NT2/D1 (cell line): ENCODE results near the gene FBXO42.

Source experiments
- DNase-seq: peaks from one replicate; pipeline ENCODE4 v3.0.0-alpha.2; 2011; ENCODE audit warnings: low read depth, low spot score
- H3K27me3 ChIP-seq: 2 replicates; pipeline ENCODE4 v1.6.0; 2011; ENCODE audit warnings: mild to moderate bottlenecking; ENCODE audit not compliant: insufficient read length, insufficient read depth
- H3K36me3 ChIP-seq: 2 replicates; pipeline ENCODE4 v1.6.1; 2011; ENCODE audit warnings: mild to moderate bottlenecking, low read length, mixed read lengths; ENCODE audit not compliant: insufficient read depth, insufficient read length
- H3K4me1 ChIP-seq: 2 replicates; pipeline ENCODE4 v1.5.1; 2011; ENCODE audit not compliant: insufficient read depth, insufficient read length
- H3K4me3 ChIP-seq: 2 replicates; pipeline ENCODE4 v1.5.1; 2011; ENCODE audit warnings: low read depth; ENCODE audit not compliant: insufficient read length
- H3K9ac ChIP-seq: 2 replicates; pipeline ENCODE4 v1.6.0; 2011; ENCODE audit warnings: low read depth; ENCODE audit not compliant: insufficient read length
- H3K9me3 ChIP-seq: 2 replicates; pipeline ENCODE4 v1.5.1; 2011; ENCODE audit warnings: mild to moderate bottlenecking, low read length; ENCODE audit not compliant: insufficient read depth
- SUZ12 ChIP-seq: IDR thresholded peaks from 2 replicates; pipeline ENCODE4 v1.6.1; 2011; ENCODE audit not compliant: insufficient read length, insufficient read depth; ENCODE audit errors: extremely low read depth
- YY1 ChIP-seq: IDR thresholded peaks from 2 replicates; pipeline ENCODE4 v1.6.1; 2011; ENCODE audit not compliant: insufficient read length, insufficient read depth
- ZNF274 ChIP-seq: IDR thresholded peaks from 2 replicates; pipeline ENCODE4 v1.6.1; 2011; ENCODE audit warnings: mild to moderate bottlenecking, low read depth, low read length

The FBXO42 gene

GRCh38 chr1:16376971-16377370 lies 24.7 kb upstream of the FBXO42 start:
- no peak overlapping the region for H3K4me3 ChIP-seq
- no peaks in the 10 kb centered on the region for H3K4me1 ChIP-seq
- DNase-seq = no peak
- H3K9me3 ChIP-seq = no peaks in the 10 kb centered on the region
- TF ChIP-seq SUZ12 (no peak), YY1 (no peak), ZNF274 (no peak)
- no peaks in the 10 kb centered on the region for H3K27me3 ChIP-seq
- H3K9ac ChIP-seq = no peak overlapping the region
- peaks cover 12% of the 10 kb centered on the region for H3K36me3 ChIP-seq

GRCh38 chr1:16375521-16376340 lies 23.5 kb upstream of the FBXO42 start:
- no peak overlapping the region for H3K9ac ChIP-seq
- H3K9me3 ChIP-seq = no peaks in the 10 kb centered on the region
- no peak for DNase-seq
- H3K4me3 ChIP-seq = no peak overlapping the region
- no peaks in the 10 kb centered on the region for H3K4me1 ChIP-seq
- H3K36me3 ChIP-seq = peaks cover 12% of the 10 kb centered on the region
- TF ChIP-seq YY1 (no peak), SUZ12 (no peak), ZNF274 (no peak)
- no peaks in the 10 kb centered on the region for H3K27me3 ChIP-seq

GRCh38 chr1:16374266-16374665 lies 22.0 kb upstream of the FBXO42 start:
- Histone ChIP-seq H3K9me3 (no peaks in the 10 kb centered on the region), H3K4me3 (no peak overlapping the region), H3K4me1 (no peaks in the 10 kb centered on the region), H3K27me3 (no peaks in the 10 kb centered on the region), H3K9ac (no peak overlapping the region), H3K36me3 (peaks cover 14% of the 10 kb centered on the region)
- TF ChIP-seq YY1 (no peak), ZNF274 (no peak), SUZ12 (no peak)
- no peak for DNase-seq

GRCh38 chr1:16372535-16373285 lies 20.4 kb upstream of the FBXO42 start:
- Histone ChIP-seq H3K27me3 (no peaks in the 10 kb centered on the region), H3K4me1 (no peaks in the 10 kb centered on the region), H3K9ac (no peak overlapping the region), H3K9me3 (no peaks in the 10 kb centered on the region), H3K4me3 (no peak overlapping the region), H3K36me3 (peaks cover 15% of the 10 kb centered on the region)
- DNase-seq = no peak
- TF ChIP-seq SUZ12 = no peak
- no peak for TF ChIP-seq ZNF274
- TF ChIP-seq YY1 = no peak

GRCh38 chr1:16371725-16372124 lies 19.4 kb upstream of the FBXO42 start:
- TF ChIP-seq SUZ12 = no peak
- TF ChIP-seq ZNF274 = no peak
- TF ChIP-seq YY1 = no peak
- Histone ChIP-seq H3K4me3 (no peak overlapping the region), H3K4me1 (no peaks in the 10 kb centered on the region), H3K9ac (no peak overlapping the region), H3K9me3 (no peaks in the 10 kb centered on the region), H3K27me3 (no peaks in the 10 kb centered on the region), H3K36me3 (peaks cover 15% of the 10 kb centered on the region)
- DNase-seq = no peak

GRCh38 chr1:16369821-16370220 lies 17.5 kb upstream of the FBXO42 start:
- TF ChIP-seq SUZ12 (no peak), ZNF274 (no peak), YY1 (no peak)
- peaks cover 15% of the 10 kb centered on the region for H3K36me3 ChIP-seq
- H3K9ac ChIP-seq = peak overlapping the region; percentile 21
- H3K9me3 ChIP-seq = no peaks in the 10 kb centered on the region
- no peak for DNase-seq
- H3K4me3 ChIP-seq = no peak overlapping the region
- H3K4me1 ChIP-seq = no peaks in the 10 kb centered on the region
- H3K27me3 ChIP-seq = no peaks in the 10 kb centered on the region
